Activated gamma-delta T cell treated with Interleukin-2 at 50 U/mL for 16 hours (primary cell): ENCODE results near the gene PALLD.

Experiments
- DNase-seq: peaks from one replicate; pipeline ENCODE4 v3.0.0-alpha.2; 2020

The PALLD gene

GRCh38 chr4:168528131-168528949 is 31.5 kb downstream of the PALLD start:
- no peak for DNase-seq

- no peak for DNase-seq
Observed at GRCh38 chr4:168529257-168529656, 32.4 kb downstream of the PALLD start.

DNA sequence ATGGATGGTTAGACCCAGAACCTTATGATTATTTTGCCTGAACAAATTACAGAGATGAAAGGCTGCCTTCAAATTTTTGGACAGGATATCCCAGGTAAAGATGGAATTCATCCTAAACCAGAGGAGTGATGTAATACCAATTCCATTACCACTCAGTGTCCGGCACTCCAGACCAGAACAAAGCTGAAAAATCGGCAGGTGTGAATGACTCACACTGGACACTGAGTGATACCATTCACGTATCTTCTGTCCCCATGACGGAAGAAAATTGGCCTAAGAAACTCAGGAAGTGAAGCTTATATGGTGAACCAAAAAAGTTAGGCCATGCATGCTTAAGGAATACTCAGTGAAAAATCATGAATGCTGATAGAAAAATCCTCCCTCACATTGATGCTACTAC is 34.5 kb downstream of the PALLD start:
- DNase-seq, result no peak

GRCh38 chr4:168534535-168534934 is 37.7 kb downstream of the PALLD start:
- no peak for DNase-seq

DNA sequence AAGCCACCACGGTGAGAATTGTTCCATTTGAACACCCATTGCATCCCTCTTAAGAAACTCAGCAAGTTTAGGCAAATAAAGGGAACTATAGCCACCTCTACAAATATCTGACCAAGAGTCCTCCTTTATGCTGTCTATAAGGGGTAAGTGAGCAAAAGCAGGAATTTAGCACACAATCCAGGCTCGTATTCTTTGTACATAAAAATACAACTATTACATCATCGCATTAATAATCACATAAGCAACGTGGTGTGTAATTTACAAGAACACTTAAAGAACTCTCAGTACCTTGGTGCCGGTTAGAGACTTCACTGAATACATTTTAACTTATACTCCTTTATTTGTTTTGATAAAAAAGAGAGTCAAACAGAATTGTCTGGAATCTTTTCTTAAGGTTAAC is 38.8 kb downstream of the PALLD start:
- DNase-seq, result no peak

- no peak for DNase-seq
Observed at GRCh38 chr4:168536448-168536847, 39.6 kb downstream of the PALLD start.

GRCh38 chr4:168537086-168537485 is 40.2 kb downstream of the PALLD start:
- DNase-seq, result no peak

DNA sequence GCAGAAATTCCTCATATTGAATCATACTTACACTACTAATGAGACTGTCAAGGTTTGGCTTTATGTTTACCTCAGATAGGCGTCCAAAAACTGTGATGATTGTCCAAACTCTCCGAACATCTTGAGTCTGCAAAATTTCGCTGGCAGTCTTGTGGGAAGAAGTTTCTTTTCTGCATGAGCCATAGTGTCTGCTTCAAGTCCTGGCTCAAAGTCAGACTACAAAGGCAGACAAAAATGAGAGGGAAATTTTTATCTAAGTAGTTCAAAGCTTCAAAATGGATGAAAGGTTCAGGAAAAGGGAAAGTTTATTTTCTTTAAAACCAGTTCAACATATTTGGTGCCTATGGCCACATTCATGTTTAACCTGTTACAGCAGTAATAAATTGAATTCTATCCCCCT is 40.7 kb downstream of the PALLD start:
- DNase-seq, result no peak

GRCh38 chr4:168538632-168539031 is 41.8 kb downstream of the PALLD start:
- DNase-seq, result no peak

DNA sequence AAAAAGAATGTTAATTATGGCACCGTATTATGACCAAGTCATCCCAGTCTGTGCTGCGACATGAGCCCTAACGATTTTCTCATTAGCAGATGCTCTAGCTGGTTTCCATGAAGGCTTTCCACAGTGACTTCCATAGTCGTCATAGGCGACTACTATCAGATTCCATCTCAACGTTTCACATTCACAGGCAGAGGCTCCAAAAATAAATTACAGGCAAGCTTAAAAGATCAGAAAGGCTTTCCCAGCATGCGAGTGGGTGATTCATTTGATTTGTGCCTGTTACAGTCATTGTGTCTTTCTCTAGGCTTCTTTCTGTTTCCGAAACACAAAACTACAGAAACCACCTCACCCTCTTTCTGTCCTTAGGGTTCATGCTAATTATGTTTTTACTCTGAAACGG is 43.2 kb downstream of the PALLD start:
- no peak for DNase-seq

- DNase-seq, result no peak
Observed at GRCh38 chr4:168540503-168541265, 43.8 kb downstream of the PALLD start.

- DNase-seq, result no peak
Observed at GRCh38 chr4:168541266-168541953, 44.6 kb downstream of the PALLD start.

GRCh38 chr4:168549143-168549542 is 52.3 kb downstream of the PALLD start:
- no peak for DNase-seq

DNA sequence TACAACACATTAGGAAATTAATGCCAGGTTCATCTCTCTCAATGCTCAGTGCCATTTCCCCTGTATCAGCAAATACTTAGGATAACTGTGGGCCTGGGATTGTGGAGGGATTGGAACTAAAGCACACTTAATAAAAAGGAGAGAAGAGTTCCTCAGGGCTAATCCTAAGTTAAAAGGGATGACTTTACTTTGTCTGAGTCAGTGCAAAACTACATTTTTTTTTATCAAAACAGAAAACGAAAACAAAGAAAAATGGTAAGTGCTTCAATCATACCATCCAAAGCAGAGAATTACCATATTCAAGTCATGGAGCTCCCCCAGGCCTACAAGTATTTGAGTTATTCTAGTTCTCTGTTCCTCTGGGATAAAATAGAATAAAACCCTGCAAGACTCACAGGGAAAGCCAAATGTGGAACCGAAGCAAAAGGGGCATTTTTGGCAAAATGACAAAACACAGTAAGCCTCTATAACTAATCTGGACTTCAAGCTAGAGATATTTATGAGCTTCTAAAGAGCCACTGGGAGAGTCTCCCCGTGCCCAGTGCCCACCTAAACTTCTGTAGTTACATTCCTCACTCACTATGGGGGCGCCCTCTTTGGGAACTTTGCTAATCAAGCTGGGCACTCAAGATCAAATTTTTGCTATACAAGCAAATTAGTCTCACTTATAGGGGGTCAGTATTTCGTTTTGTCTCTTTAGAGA is 53.4 kb downstream of the PALLD start:
- DNase-seq, result no peak

DNA sequence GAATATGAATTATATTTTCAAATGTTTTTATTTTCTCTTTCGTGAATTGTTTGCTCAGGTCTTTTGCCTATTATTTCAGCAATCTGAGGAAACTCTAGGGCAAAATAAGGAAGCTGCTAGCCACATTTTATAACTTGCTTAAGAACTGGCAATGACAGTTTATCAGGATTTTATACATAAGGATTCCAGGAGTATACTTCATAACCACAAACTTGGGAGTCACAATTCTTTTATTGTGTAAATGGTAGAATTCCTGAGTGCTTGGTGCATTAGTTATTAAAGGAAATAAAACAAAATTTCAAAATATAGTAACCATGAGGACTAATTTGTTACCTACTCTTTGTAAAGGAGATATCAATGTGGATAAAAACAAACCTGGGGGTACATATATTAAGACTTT is 54.4 kb downstream of the PALLD start:
- no peak for DNase-seq

GRCh38 chr4:168551945-168552695 is 55.3 kb downstream of the PALLD start:
- DNase-seq, result no peak

GRCh38 chr4:168553714-168554370 is 57.0 kb downstream of the PALLD start:
- no peak for DNase-seq

DNA sequence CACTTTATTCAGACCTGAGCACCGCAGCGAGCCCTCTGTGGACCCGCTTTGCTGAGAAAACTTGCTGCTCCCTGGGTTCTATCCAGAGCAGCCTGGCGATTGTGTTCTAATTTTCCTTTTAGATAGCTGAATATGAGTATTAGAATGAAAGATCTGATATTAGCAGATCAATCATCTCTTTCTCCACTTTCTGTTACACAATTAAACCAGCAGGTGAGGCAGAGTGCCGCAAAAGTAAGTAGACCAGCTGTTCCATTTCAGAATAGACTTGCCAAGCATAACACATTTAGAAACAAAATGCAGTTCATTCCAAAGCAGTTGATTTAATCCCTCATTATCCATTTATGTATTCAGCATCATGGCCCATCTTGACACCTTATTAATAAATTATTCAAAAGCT is 58.6 kb downstream of the PALLD start:
- DNase-seq, result no peak

GRCh38 chr4:168557658-168558057 is 60.8 kb downstream of the PALLD start:
- DNase-seq, result no peak

DNA sequence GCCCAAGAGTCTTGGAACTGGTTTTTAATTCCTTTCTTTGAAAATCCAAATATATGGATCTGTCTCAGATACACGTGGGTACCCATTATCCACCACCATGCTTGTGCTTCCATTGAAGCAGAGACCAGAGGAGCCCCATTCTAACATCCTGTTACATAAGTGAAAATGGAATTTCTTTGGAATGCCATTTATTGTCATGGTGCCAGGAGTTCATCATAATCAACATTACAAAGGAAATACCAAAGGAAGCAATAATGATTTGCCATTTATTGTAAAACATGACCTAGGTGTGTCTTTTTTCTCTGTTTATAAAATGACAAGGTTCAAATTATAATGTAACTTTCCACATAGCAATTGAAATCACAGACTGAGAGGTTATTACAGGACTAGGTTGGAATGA is 61.7 kb downstream of the PALLD start:
- no peak for DNase-seq
